ENCODE results near the gene AAK1.

DNA sequence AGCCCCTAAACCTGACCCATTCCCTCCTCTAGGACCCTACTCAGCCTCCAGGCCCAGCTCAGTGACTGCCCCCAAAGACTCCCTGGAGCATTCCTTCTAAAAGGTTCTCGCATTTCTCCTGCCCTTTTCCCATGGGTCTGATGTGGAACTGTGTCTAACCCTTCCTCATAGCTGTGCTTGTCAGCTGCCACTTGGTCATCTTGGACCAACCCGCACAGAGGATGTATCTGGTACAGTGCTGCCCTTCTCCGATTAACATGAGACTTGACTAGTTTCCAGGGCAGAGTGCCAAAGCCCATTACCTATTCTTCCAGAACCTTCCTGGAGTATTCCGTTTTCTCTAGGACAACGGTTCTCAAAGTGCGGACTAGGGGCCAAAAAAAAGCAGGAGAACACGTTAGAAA, 205.8 kb downstream of the AAK1 start:
- TF ChIP-seq CTCF (IDR thresholded peaks at IDR 0.05; ENCODE audit: low read depth, low read length, poor library complexity, severe bottlenecking) (no peak), EZH2phosphoT487 (IDR thresholded peaks at IDR 0.05; ENCODE audit: borderline replicate concordance, low read length) (no peak)

Data from DOHH2 (cell line).